GM18873 (cell line): ENCODE measurements around the gene ATP11A.

ENCODE experiments used
- ATAC-seq: cut with Tn5 transposase; IDR thresholded peaks from one replicate; pipeline ENCODE4 v1.9.1; 2021; ENCODE audit warnings: mild to moderate bottlenecking, moderate library complexity, moderate number of reproducible peaks; ENCODE audit not compliant: unreplicated experiment, low FRiP score

The ATP11A gene

DNA sequence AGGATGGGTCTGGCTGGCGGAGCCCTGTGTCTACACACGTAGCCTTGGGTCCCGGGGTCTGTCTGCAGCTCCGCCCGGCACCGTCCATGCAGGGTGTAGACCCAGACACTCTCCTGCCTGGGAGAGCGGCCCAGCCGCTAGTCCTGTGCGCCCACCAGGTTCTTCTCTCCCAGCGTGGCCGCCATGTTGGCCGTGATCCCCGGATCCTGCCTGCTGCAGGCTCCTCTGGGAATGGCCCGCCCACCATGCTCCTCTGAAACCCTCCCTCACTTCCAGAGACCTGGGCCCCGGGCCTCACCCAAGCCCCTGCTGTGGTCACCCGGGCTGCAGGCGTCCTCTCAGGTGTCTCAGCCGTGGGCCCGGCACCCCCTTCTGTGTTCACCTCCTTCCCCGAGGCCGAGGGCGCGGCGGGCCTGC is 221.5 kb downstream of the ATP11A start:
- ATAC-seq: no peak

DNA sequence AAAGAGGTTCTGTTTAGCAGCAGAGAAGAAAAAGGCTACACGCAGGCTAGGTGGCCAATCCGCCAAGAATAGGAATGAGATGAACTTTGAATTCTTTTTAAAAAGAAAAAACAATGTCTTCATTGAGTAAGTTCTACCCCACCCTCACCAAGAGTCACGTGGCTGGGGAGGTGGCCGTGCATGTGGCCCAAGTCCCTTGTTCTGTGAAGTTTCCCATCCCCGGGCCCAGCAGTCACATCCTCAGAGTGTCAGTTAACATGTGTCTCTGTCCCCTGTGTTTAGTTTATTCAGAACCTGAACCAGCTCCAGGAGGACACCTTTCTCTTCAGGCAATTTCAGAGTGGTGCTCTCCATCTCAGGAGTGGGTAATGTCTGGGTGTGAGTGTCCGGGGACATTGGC is 222.0 kb downstream of the ATP11A start:
- no peak for ATAC-seq

DNA sequence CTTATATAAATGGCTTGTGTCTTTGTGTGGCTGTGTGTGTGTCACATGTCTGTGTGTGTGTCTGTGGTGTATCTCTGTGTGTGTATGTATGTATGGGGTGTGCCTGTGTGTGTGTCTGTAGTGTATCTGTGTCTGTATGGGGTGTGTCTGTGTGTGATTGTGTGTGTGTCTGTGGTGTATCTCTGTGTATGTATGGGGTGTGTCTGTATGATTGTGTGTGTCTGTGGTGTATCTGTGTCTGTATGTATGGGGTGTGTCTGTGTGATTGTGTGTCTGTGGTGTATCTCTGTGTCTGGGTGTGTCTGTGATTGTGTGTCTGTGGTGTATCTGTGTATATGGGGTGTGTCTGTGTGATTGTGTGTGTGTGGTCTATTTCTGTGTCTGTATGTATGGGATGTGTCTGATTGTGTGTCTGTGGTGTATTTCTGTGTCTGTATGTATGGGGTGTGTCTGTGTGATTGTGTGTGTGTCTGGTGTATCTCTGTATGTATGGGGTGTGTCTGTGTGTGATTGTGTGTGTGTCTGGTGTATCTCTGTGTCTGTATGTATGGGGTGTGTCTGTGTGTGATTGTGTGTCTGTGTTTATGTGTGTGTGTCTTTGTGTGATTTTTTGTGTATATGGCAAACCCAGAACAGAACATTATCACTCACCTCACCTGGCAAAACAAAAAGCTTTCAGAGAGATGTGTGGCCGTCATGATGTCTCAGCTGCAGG is 223.0 kb downstream of the ATP11A start:
- no peak for ATAC-seq

DNA sequence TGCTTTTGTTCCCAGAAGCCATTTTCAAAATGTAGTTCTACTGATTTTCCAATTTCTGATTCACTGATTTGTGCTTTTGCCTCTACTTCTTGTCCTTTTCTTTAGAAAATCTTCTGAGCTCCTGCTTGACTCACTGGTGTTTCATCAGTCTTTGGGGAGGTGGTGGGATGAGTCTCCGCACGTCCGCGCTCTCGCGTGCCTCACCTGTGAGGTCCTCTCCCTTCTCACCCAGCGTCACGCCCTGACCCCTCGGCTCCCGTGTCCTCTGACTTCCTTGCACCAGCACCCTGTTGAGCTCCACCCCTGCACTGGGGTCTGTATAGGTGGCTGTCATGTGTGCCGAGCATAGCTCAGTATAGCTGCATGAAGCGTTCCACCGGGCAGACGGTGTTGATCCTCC is 226.5 kb downstream of the ATP11A start:
- ATAC-seq: no peak

DNA sequence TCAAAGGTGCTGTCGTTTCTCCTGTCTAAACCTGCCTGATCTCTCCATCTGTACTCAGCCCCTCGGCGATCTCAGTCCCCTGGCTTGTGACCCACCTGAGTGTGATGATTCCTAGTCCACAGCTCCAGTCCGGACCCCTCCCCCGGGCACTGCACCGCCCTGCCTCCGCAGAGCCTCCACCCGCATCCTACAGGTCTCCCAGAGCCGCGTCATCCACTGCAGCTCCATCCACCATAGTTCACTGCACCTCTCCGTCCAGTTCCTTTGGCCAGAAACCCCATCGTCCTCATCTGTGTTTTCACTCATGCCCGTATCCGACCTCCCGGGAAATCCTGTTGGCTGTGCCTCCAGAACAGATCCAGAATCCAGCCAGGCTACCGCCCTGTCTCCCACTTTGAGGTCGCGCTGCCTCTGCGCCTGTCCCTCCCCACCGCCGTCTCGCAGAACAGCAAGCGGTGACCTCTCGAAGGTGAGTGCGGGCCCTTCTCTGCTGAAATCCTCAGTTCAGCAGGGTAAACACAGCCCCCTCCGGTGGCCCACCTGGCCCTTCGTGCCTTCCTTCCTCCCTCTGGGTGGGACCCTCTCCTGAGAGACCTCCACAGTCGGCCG is 227.3 kb downstream of the ATP11A start:
- no peak for ATAC-seq

DNA sequence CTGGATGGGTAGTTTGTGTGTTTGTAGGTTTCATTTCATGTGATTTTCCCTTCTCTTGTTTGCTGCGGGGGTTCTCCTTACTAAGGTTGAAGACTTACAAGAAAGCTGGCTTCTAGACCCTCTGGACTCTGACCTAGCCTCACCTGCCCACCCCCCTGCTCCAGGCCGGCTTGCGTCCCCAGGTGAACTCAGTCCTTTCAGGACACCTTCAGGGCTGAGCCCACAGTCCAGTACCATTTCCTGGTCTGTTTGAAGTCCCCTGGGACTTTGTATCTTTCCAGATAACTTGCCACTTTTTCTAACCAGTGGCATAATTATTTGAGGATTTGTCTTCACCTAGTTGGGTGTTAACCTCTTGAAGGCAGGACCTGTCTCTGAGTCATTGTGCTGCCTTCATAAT is 227.9 kb downstream of the ATP11A start:
- no peak for ATAC-seq

DNA sequence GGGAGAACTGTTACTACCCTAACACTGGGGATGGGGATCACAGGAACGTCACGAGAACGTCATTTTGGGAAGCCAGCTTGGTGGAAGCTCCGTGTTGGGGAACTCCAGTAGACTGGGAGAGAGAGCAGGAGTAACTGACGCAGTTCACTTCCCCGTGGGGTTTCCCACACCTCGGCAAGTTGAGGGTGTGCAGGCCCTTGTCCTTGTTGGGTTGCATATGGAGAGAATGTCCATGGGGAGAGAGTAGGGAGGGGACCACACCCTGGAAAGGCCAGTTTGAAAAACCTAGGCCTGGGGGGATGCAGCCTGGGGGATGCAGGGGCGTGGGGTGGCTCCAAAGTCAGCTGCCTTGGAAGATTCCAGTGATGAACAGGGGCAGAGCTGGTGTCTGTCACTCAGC is 228.4 kb downstream of the ATP11A start:
- no peak for ATAC-seq

DNA sequence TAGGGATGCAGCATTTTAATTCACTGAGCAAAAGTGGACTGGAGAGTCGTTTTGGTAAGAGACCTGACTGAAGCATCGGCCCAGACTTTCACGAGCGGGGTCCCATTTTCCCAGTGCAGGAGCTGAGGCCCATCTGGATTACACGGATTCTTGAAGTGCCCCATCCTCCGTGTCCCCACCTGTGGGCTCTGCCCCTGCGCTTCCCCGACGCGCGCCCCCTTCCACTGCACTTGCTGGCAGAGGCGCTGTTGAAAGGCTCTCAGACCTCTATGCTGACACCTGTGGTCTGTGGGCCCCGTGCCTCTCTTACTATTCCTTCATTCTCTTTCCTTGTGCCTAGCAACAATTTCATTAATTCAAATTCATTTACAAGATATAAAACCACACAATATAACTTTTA is 228.9 kb downstream of the ATP11A start:
- ATAC-seq: no peak

DNA sequence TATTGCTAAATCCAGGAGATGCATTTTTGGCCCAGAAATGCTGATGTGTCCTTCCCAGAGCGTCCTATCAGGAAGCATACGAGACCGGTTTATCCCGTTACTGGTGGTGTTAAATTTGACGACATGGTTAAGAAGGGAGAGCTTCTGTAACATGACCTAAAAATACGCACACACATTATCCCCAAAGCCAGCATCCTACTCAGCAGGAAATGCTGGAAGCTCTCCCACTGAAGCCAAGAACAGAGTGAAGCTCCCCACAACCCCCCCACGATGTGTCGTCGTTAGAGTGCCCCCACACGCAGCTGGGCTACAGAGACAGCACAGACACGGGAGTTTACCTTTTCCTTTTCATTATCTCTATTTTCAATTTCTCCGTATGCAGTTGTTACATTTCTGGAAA is 234.1 kb downstream of the ATP11A start:
- ATAC-seq: no peak

DNA sequence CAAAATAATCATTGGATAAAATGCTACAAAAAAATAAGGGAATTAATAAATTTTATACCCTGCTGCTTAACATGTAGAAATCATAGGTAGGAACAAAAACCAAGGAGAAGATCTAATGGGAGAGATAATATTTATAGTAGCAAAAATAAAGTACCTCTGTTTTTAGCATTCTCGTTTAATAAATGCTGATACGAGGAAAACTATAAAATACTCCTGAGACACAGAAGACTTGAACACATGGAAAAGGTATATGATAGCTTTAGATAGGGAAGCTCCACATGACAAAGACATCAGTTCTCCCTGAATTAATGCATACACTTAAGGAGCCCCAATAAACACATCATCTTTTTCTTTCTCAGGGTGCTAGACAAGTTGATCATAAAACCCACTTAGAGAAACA is 234.5 kb downstream of the ATP11A start:
- no peak for ATAC-seq

DNA sequence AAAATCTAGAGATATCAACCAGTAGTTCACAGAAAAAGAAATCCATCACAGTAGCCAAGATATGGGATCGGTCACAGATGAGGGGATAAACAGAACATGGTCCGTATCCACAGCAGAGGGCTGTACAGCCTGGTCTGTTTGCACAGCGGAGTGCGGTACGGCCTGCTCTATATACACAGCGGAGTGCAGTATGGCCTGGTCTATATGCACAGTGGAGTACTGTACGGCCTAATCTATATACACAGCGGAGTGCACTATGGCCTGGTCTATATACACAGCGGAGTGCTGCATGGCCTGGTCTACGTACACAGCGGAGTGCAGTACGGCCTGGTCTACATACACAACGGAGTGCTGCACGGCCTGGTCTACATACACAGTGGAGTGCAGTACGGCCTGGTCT is 236.2 kb downstream of the ATP11A start:
- no peak for ATAC-seq

DNA sequence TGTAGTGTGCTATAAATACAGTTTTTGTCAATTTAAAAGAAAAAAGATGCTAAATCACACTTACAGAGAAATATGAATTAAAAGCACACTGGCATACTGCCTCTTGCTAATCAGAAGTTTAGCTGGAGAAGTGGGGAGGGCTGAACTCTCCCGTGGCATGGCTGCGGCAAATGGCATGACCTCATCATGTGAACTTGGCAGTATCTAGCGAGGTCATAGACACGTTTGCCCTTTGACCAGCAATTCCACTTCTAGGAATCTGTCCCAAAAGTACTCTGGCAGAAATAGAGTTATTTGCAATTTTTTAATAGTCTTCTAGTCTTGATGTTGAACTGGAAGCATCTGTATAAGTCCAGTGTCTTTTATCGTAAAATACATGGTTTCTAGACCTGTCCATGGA is 237.2 kb downstream of the ATP11A start:
- ATAC-seq: no peak

DNA sequence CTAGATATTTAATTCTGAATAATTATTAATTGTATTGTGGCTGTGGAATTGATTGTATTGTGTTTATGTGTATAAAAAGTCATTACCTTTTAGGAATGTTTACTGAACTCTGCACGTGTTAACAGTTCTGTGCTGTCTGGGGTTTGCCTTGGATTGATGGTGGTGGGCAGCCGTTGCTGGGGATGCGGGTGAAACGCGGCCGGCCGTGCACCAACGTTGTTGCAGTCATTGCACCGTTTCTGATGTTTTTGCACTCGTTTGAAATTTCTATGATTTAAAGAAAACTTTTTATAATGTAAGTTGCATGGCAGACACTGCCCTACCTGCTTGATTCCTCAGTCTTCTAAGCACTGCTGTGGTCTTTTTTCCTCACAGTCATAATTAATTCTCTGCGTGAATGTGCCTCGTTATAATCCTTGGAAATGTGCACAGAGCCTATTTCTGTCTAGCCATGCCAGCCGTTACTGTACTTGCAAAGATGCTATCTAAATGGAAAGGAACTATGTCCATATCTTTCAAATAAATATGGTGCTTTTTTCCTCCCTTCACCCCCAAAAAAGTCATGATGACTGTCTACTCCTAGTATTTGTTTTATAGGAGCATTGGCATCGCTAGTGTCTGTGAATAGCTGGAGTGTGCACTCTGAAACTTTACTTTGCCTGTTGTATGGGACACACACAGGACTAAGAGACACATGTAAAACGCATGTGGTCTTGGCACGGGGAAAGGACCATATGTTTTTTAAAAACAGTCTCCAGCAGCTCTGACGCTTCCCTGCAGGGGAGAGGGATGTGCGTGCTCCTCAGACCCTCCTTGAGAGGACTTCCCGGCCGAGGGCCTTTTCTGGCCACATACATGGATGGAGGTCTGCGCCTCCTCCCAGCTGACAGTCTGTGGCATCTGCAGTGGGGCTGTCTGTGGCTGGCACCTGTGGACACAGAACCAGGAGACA is 238.5 kb downstream of the ATP11A start:
- no peak for ATAC-seq

DNA sequence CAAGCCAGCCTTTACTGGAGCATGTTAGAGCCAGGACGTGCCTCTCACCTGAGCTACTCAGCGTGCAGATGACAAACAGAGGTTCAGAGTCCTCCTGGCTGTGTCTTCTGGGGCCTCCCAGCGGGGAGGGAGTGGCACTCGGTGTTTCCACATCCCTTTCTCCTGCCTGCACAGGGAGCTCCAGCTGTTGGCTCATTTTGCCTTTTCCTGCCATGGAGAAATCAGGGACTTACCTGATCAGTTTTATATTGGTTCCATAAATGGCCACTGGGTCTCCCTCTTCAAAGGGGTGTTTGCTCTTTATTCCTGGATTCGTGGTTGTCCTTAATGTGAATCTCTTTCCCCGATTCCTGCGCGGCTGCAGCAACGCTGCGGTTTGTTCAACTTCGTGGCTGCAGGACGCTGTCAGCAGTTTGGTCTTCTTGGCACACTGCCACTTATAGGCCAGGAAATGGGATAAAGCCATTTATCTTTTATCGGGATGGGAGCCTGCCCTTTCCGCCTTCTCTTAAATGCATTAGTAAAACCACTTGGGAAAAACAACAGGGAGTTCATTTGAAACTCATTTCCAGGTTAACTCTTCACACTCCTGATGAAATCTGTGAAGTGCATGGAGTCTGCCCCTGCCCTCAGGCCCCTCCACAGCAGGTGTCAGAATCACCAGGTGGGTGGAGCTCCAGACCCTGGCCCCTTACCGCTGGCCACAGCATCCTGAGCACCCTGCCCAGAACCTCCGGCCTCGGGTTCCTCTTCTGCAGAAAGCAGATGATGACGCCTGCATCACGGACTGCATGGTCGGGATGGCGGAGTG is 239.3 kb downstream of the ATP11A start:
- no peak for ATAC-seq

DNA sequence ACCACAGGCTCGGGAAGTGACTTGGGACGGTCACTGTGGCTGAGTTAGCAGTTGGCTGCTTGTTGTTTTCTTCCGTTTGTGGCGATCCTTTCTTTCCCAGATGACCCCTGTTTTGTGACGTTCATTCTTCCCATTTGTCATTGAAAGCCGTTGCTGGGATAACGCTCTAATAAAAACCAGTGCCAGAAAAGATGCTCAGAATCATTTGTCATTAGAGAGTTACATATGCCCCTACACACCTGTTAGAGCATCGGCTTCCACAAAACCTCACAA is 239.9 kb downstream of the ATP11A start:
- ATAC-seq: no peak

DNA sequence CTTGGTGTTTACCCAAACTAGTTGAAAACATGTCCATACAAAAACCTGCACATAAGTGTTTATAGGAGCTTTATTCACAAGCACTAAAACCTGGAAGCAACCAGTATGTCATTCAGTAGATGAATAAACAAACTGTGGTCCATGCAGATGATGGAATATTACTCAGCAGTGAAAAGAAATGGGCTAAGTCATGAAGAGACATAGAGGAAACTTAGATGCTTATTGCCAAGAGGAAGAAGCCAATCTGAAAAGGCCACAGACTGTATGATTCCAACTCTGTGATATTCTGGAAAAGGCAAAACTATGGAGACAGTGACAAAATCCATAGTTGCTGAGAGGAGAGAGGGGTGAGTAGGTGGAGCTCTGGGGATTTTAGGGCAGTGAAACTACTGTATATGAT is 240.4 kb downstream of the ATP11A start:
- ATAC-seq: no peak

DNA sequence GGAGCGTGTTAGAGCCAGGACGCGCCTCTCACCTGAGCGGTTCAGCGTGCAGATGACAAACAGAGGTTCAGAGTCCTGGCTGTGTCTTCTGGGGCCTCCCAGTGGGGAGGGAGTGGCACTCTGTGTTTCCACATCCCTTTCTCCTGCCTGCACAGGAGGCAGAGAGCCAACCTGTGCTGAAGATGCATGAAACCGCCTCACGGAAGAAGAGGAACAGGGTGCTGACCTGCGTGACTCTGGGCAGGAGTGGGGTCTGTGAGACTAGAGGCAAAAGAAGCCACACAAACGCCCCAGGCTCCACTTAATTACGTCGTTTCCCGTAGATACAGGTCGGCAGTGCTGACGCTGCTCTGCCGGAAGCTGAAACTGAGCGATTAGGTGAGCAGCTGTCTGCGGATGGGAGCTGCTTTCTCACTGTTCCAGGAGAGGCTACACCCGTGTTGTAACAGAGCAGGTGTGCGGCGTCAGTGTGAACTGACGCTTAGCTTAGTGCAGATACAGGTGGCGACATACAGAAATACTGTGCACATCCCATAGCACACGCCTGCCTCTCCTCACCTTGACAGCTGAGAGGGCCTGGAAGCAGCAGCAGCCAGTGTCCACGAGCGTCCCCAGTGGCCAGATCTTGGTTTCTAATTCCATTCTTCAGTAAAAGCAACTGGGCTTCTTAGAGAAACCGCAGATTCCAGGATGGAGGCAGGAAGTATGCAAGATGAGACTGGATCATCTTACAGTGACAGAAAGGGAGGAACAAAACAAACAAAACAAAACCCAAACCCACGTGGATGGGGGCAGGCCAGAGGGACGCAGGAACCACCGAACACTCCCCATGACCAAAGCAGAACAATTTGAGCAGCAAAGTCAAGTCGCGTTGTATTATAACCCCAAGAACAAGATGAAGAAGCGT is 241.4 kb downstream of the ATP11A start:
- ATAC-seq: no peak

DNA sequence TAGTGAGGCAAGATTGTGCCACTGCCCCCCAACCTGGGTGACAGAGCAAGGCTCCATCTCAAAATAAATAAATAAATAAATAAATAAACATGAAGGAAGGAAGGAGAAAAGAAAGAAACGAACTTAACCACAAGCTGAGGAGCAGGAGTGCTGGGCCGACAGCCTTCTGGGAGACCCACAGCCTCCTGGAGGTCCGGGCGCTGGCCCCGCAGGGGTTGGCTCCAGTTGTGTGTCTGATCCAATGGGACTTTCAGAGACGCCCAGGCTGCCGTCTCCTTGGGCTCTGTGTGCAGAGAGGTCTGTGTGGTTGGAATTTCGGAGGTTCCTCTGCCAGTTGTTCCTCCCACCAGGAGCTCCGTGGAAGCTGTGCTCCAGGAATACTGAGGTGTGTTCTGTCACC is 243.1 kb downstream of the ATP11A start:
- ATAC-seq: no peak

DNA sequence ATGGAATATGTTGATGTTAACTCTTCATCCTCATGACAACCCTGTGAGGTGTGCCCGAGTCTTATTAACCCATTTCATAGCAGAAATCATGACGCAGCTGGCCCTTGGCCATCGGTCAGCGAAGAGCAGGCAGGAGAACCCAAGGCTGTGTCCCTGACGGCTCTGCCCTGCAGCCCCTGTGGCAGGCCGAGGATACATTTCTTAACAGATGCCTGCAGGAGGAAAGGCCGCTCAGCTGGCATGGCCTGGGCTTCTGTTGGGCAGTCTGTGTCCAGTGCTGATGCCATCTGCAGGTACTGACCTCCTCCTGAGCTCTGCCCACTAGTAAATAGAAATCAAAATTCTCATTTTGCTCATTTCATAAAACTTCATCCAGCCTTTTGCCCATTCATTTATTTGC is 243.8 kb downstream of the ATP11A start:
- no peak for ATAC-seq

DNA sequence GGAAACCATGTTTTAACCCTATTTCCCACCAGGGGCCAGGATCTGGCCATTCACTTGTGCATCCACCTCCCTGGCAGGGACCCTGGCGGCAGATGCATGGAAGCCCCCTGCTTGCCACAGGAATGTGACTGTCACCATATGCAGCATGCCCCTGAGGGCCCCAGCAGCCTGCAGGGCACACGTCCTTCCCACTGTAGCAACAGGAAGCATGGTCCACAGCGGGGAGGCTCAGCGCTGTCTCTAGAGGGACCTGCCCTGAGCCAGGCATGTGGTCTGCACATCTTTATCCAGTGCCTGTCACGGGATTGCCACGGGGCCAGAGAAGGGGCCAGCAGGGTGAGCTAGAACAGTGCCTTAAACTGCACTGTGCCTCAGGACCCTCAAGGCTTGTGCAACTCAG is 244.2 kb downstream of the ATP11A start:
- no peak for ATAC-seq
